ENCODE measurements around the gene OR2T3.
"Not testable (repeated sequence)": the region's sequence is repeated elsewhere in the genome, so short reads cannot be mapped to it uniquely, and the experiment has no call there.

OR2T3 gene

GRCh38 chr1:248473051-248473450, at the start of gene OR2T3:
TSS of gene OR2T3 (plus strand) at chr1:248473351. CDS start at chr1:248473351, 0 bp downstream.
- DNase-seq: not testable (repeated sequence)

- DNase-seq: not testable (repeated sequence)
Measured at GRCh38 chr1:248427526-248428191, 45.5 kb upstream of the OR2T3 start.

- DNase-seq: not testable (repeated sequence)
Measured at GRCh38 chr1:248428192-248428533, 45.0 kb upstream of the OR2T3 start.

- DNase-seq: not testable (repeated sequence)
Measured at GRCh38 chr1:248431683-248432082, 41.5 kb upstream of the OR2T3 start.

- DNase-seq: not testable (repeated sequence)
Measured at GRCh38 chr1:248432201-248432600, 41.0 kb upstream of the OR2T3 start.

GRCh38 chr1:248433811-248434415, 39.2 kb upstream of the OR2T3 start:
- not testable (repeated sequence) for DNase-seq

- DNase-seq: not testable (repeated sequence)
Measured at GRCh38 chr1:248434913-248435312, 38.2 kb upstream of the OR2T3 start.

- DNase-seq: not testable (repeated sequence)
Measured at GRCh38 chr1:248436303-248436702, 36.8 kb upstream of the OR2T3 start.

GRCh38 chr1:248438668-248439067, 34.5 kb upstream of the OR2T3 start:
- DNase-seq: not testable (repeated sequence)

GRCh38 chr1:248439283-248439682, 33.9 kb upstream of the OR2T3 start:
- DNase-seq: not testable (repeated sequence)

- DNase-seq: not testable (repeated sequence)
Measured at GRCh38 chr1:248442500-248443277, 30.5 kb upstream of the OR2T3 start.

- DNase-seq: not testable (repeated sequence)
Measured at GRCh38 chr1:248444603-248445002, 28.5 kb upstream of the OR2T3 start.

GRCh38 chr1:248445399-248445798, 27.8 kb upstream of the OR2T3 start, which contains the start of gene OR2T2:
TSS of gene OR2T2 (plus strand) at chr1:248445637. CDS start at chr1:248452798, 7,161 bp downstream.
- DNase-seq: not testable (repeated sequence)

GRCh38 chr1:248448409-248449074, 24.6 kb upstream of the OR2T3 start:
- not testable (repeated sequence) for DNase-seq

- DNase-seq: not testable (repeated sequence)
Measured at GRCh38 chr1:248449821-248450465, 23.2 kb upstream of the OR2T3 start.

- not testable (repeated sequence) for DNase-seq
Measured at GRCh38 chr1:248450466-248451145, 22.5 kb upstream of the OR2T3 start.

GRCh38 chr1:248453619-248454018, 19.5 kb upstream of the OR2T3 start:
- DNase-seq: not testable (repeated sequence)

- not testable (repeated sequence) for DNase-seq
Measured at GRCh38 chr1:248455045-248455444, 18.1 kb upstream of the OR2T3 start.

GRCh38 chr1:248456635-248457034, 16.5 kb upstream of the OR2T3 start:
- DNase-seq: not testable (repeated sequence)

- not testable (repeated sequence) for DNase-seq
Measured at GRCh38 chr1:248459117-248459516, 14.0 kb upstream of the OR2T3 start.

GRCh38 chr1:248471154-248471553, 2.0 kb upstream of the OR2T3 start:
- DNase-seq: no peak

GRCh38 chr1:248472111-248472510, 1.0 kb upstream of the OR2T3 start:
- DNase-seq: not testable (repeated sequence)
